Glomerular endothelial cell (primary cell): ENCODE data around the gene KLHL26. TPM values are rescaled to one million over a fixed set of nuclear protein-coding genes. Genes with fewer than 3 reads are reported as not detected.

Experiments
- DNase-seq: peaks from one replicate; pipeline ENCODE4 v3.0.0-alpha.2; 2011; ENCODE audit warnings: low read depth, low spot score; ENCODE audit errors: extremely low read depth
- total RNA-seq: library from RNA; depleted of rRNA; stranded (reverse); fragments of >200 nt; gene quantifications from 2 replicates; pipeline ENCODE4 v1.2.3, GENCODE V29; 2015

KLHL26 gene
- total RNA-seq, 1 donor from 2014 or later, result 4.4 TPM

GRCh38 chr19:18646535-18647370 lies 9.9 kb downstream of the KLHL26 start:
- DNase-seq, result no peak

GRCh38 chr19:18647371-18647767 lies 10.5 kb downstream of the KLHL26 start:
- DNase-seq, result no peak

GRCh38 chr19:18647807-18648206 lies 11.0 kb downstream of the KLHL26 start:
- DNase-seq, result no peak

- no peak for DNase-seq
Measured at GRCh38 chr19:18648973-18649315, 12.1 kb downstream of the KLHL26 start.

GRCh38 chr19:18649371-18650020 lies 12.7 kb downstream of the KLHL26 start:
- DNase-seq, result no peak

- no peak for DNase-seq
Measured at GRCh38 chr19:18650021-18650390, 13.2 kb downstream of the KLHL26 start.

- DNase-seq, result no peak
Measured at GRCh38 chr19:18650468-18651041, 13.7 kb downstream of the KLHL26 start.

- DNase-seq, result no peak
Measured at GRCh38 chr19:18651300-18651699, 14.5 kb downstream of the KLHL26 start.

- DNase-seq, result no peak
Measured at GRCh38 chr19:18651733-18652132, 14.9 kb downstream of the KLHL26 start.

GRCh38 chr19:18653853-18654252 lies 17.0 kb downstream of the KLHL26 start:
- no peak for DNase-seq

- DNase-seq, result no peak
Measured at GRCh38 chr19:18654469-18654868, 17.6 kb downstream of the KLHL26 start.

- DNase-seq, result no peak
Measured at GRCh38 chr19:18655173-18655844, 18.5 kb downstream of the KLHL26 start.

- DNase-seq, result no peak
Measured at GRCh38 chr19:18656337-18657086, 19.7 kb downstream of the KLHL26 start.

GRCh38 chr19:18657590-18658365 lies 20.9 kb downstream of the KLHL26 start:
- DNase-seq, result no peak

- DNase-seq, result no peak
Measured at GRCh38 chr19:18658366-18658855, 21.6 kb downstream of the KLHL26 start.

GRCh38 chr19:18659281-18660050 lies 22.6 kb downstream of the KLHL26 start:
- no peak for DNase-seq

- DNase-seq, result no peak
Measured at GRCh38 chr19:18660051-18660910, 23.5 kb downstream of the KLHL26 start.
